CD4-positive, alpha-beta memory T cell (primary cell): ENCODE results near the gene IDS. TPM values are rescaled to one million over a fixed set of nuclear protein-coding genes. Genes with fewer than 3 reads are reported as not detected.
"Not testable (repeated sequence)": the region's sequence is repeated elsewhere in the genome, so short reads cannot be mapped to it uniquely, and the experiment has no call there.

Experiments
- CTCF ChIA-PET: fragments of 350-600 bp; sonication (Branson Sonifier 250); formaldehyde crosslinking; loops from one replicate; lab custom pipeline; 2021; ENCODE audit warnings: inconsistent platforms; ENCODE audit not compliant: partially characterized antibody; lab: Charles Lee
- POLR2A ChIA-PET: fragments of 350-600 bp; sonication (Branson Sonifier 250); formaldehyde crosslinking; loops from one replicate; lab custom pipeline; 2021; ENCODE audit not compliant: partially characterized antibody; lab: Charles Lee
- DNase-seq, 5 donors: peaks; one replicate each; pipeline versions ENCODE4 v3.0.0 to v3.0.0-alpha.2; 2020 to 2022; ENCODE audit warnings: mixed read lengths in 1 of 5
- H3K27ac ChIP-seq: one replicate; pipeline ENCODE4 v1.7.0; 2013; ENCODE audit warnings: low read depth, low read length
- H3K27me3 ChIP-seq: 2 replicates; pipeline ENCODE4 v1.7.0; 2013; ENCODE audit warnings: mild to moderate bottlenecking, low read length, moderate library complexity; ENCODE audit not compliant: insufficient read depth
- H3K36me3 ChIP-seq: 2 replicates; pipeline ENCODE4 v1.7.0; 2013; ENCODE audit warnings: mild to moderate bottlenecking, low read length, moderate library complexity; ENCODE audit not compliant: insufficient read depth
- H3K4me1 ChIP-seq: 2 replicates; pipeline ENCODE4 v1.7.0; 2013; ENCODE audit warnings: mild to moderate bottlenecking, low read length, moderate library complexity; ENCODE audit not compliant: insufficient read depth
- H3K4me3 ChIP-seq, 2 donors: one replicate each; pipeline ENCODE4 v1.7.0; 2013; ENCODE audit warnings: low read length in 2 of 2, mild to moderate bottlenecking in 1 of 2
- H3K9me3 ChIP-seq, 2 donors: one replicate each; pipeline ENCODE4 v1.7.0; 2013; ENCODE audit warnings: low read length in 2 of 2, control low read depth in 1 of 2; ENCODE audit not compliant: control insufficient read depth in 1 of 2
- H3K27ac Mint-ChIP-seq, 7 donors: one replicate each; pipeline ENCODE4 v1.8.0; 2020 to 2021; ENCODE audit warnings: mixed read lengths in 7 of 7, mild to moderate bottlenecking in 6 of 7, inconsistent platforms in 3 of 7, moderate library complexity in 3 of 7
- H3K27me3 Mint-ChIP-seq, 2 donors: one replicate each; pipeline ENCODE4 v1.8.0; 2020 to 2021; ENCODE audit warnings: mixed read lengths in 2 of 2
- H3K36me3 Mint-ChIP-seq, 2 donors: one replicate each; pipeline ENCODE4 v1.8.0; 2020 to 2021; ENCODE audit warnings: mixed read lengths in 2 of 2, inconsistent platforms in 1 of 2, mild to moderate bottlenecking in 1 of 2
- H3K4me1 Mint-ChIP-seq, 4 donors: one replicate each; pipeline ENCODE4 v1.8.0; 2020 to 2021; ENCODE audit warnings: mixed read lengths in 4 of 4, mild to moderate bottlenecking in 1 of 4
- H3K4me3 Mint-ChIP-seq, 8 donors: one replicate each; pipeline ENCODE4 v1.8.0; 2020 to 2021; ENCODE audit warnings: mixed read lengths in 8 of 8, mild to moderate bottlenecking in 7 of 8, moderate library complexity in 6 of 8, inconsistent platforms in 3 of 8
- H3K9me3 Mint-ChIP-seq, 8 donors: one replicate each; pipeline ENCODE4 v1.8.0; 2020 to 2021; ENCODE audit warnings: mixed read lengths in 8 of 8, mild to moderate bottlenecking in 5 of 8, inconsistent platforms in 3 of 8, moderate library complexity in 1 of 8
- intact Hi-C: fragments of 100-400 bp; cut with micrococcal nuclease; formaldehyde crosslinking; loops from one replicate; pipeline ENCODE4 v1.15.1; 2023
- polyA plus RNA-seq, 2 donors: library from polyadenylated mRNA; unstranded; fragments of 300-500 nt; fragmentation: Illumina TruSeq; gene quantifications; one replicate each; pipeline ENCODE4 v1.2.3, GENCODE V29; 2021
- total RNA-seq, 2 experiments: library from RNA; stranded (reverse); gene quantifications; one replicate each; pipeline ENCODE4 v1.2.3, GENCODE V29; 2021

Gene IDS
- total and polyA plus RNA-seq, 4 experiments from 2014 or later: 121 to 196 (median 157) TPM

DNA sequence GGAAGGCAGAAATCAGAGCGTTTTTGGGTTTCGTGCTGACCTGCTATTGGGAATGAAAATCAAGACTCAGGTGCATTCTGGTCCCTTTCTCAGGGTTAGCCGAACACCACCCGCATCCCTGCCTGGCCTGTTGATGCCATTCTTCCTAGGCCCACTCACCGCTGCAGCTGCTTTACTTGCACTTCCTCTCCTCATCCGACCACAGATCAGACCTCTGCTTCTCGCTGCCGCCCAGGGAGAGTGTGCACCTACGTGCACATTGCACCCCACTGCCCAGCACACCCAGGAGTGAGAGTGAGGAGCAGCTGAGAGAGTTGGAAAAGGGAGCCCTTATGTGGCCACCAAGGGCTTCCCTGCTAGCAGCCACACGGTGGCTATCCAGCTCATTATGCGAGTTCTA, 32.4 kb upstream of the IDS start:
- intact Hi-C loops, H3K27me3 Mint-ChIP-seq: not testable (repeated sequence)
- peaks cover 6 to 16% (median 12%) of the 10 kb centered on the region in 4 donors for H3K4me1 Mint-ChIP-seq

DNA sequence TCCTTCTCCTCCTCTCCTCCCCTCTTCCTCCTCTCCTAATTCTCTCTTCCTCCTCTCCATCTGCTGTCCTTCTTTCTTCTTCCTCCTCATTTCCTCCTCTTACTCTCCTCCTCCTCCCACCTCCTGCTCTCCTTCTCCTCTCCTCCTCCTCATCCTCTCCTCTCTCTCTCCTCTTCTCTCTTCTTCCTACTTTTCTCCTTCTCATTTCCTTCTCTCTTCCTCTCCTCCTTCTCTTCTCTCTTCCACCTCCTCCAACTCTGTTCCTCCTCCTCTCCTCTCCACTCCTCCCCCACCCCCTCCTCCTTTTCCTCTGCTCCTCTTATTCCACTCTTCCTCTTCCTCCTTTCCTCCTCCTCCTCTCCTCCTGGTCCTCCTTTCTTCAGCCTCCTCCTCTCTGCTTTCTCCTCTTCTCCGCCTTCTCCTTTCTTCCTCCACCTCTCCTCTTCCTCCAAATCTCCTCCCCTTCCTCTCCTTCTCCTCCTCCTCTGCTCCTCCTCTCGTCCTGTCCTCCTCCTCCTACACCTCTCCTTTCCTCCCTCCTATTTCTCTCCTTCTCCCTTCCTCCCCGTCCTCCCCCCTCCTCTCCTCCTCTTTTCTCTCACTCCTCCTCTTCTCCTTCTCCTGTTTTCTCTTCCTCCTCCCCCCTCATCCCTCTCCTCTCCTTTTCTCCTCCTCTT, 30.0 kb upstream of the IDS start:
- H3K9me3 ChIP-seq, H3K27ac ChIP-seq, H3K9me3 Mint-ChIP-seq, H3K36me3 ChIP-seq, DNase-seq, H3K4me3 ChIP-seq, H3K27me3 ChIP-seq, intact Hi-C loops, H3K36me3 Mint-ChIP-seq, H3K4me3 Mint-ChIP-seq, CTCF ChIA-PET, POLR2A ChIA-PET, H3K4me1 Mint-ChIP-seq, H3K4me1 ChIP-seq, H3K27me3 Mint-ChIP-seq: not testable (repeated sequence)
- peak overlapping the region in 1 of 7 donors; percentile 8 for H3K27ac Mint-ChIP-seq

More for the DNA sequence above, 32.4 kb upstream of the IDS start:
- DNase-seq, H3K36me3 Mint-ChIP-seq, H3K4me3 Mint-ChIP-seq, H3K36me3 ChIP-seq, H3K27ac ChIP-seq, H3K27ac Mint-ChIP-seq, H3K4me3 ChIP-seq, H3K27me3 ChIP-seq, POLR2A ChIA-PET, H3K9me3 ChIP-seq, H3K9me3 Mint-ChIP-seq, CTCF ChIA-PET: not testable (repeated sequence)
- peaks cover 11% of the 10 kb centered on the region for H3K4me1 ChIP-seq

DNA sequence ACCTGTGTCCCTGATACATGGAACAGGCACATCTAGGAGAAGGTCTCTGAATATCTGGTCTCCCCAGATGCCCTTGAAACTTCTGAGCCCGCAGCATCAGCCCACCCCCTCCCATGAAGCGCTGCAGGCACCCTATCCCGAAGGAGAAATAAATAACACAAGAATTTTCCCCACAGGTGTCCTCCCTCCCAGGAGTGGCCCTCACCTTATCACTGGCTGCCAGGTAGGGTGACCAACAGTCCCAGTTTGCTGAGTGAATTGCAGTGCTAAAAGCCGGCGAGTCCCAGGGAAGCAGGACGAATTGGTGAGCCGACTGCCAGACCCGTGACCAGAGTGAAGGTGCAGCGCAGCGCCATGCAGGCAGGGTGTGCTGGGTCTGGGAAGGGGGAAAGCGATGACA, 28.9 kb upstream of the IDS start:
- H3K27me3 ChIP-seq, H3K9me3 ChIP-seq, H3K27me3 Mint-ChIP-seq, H3K4me3 ChIP-seq, intact Hi-C loops, H3K4me1 ChIP-seq, POLR2A ChIA-PET, H3K4me1 Mint-ChIP-seq, H3K36me3 ChIP-seq, H3K27ac ChIP-seq, H3K4me3 Mint-ChIP-seq, H3K36me3 Mint-ChIP-seq, DNase-seq, H3K9me3 Mint-ChIP-seq, H3K27ac Mint-ChIP-seq, CTCF ChIA-PET: not testable (repeated sequence)

DNA sequence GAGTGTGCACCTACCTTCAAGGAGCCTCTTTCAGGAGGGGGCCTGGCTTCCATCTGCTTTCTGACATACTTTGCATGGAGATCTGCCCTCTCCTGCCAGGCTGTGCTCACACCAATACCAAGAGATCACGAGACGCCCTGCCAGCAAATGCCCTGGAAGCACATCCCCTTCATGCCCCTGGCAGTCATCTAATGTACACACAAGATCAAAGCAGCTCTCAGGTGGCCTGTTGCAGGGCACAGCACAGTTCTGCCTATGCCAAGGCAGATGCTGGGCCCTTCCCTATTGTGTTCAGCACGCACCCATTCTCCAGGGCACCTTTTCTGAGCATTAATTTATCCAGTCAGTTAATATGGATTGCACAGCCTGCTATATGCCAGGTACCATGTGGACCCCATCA, 27.8 kb upstream of the IDS start:
- H3K4me3 Mint-ChIP-seq, H3K4me1 ChIP-seq, POLR2A ChIA-PET, H3K27me3 Mint-ChIP-seq, CTCF ChIA-PET, H3K9me3 Mint-ChIP-seq, intact Hi-C loops, DNase-seq, H3K4me1 Mint-ChIP-seq, H3K9me3 ChIP-seq, H3K27me3 ChIP-seq, H3K4me3 ChIP-seq, H3K27ac ChIP-seq, H3K36me3 Mint-ChIP-seq, H3K36me3 ChIP-seq: not testable (repeated sequence)
- peak overlapping the region in 1 of 7 donors; percentile 68 for H3K27ac Mint-ChIP-seq

DNA sequence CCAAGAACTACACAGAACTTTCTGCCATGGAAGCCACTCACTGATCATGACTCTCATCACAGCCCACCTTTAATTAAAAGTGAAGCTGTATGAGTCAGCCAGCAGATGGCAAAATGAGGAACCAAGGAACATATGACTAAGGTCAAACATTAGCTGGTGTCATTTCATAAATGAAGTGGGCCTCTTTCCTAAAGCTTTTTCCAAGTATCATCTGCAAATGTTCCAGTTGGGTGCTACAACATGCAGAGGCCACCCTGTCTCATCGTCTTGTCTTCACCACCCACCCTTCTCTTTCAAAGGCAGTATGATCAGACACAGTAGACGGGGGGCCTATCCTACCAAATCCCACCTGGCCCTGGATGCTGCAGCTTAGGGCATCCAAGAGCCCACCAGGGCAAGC, 26.5 kb upstream of the IDS start:
- no peak overlapping the region for H3K4me3 ChIP-seq
- no peak overlapping the region for H3K27ac ChIP-seq
- no peaks in the 10 kb centered on the region for H3K36me3 ChIP-seq
- intact Hi-C loops: no loop called here
- Mint-ChIP-seq H3K36me3 (peaks cover 0 to 4% of the 10 kb centered on the region in 2 donors), H3K4me1 (peaks cover 5 to 7% (median 6%) of the 10 kb centered on the region in 4 donors), H3K9me3 (no peaks in the 10 kb centered on the region), H3K27ac (no peak overlapping the region), H3K27me3 (no peaks in the 10 kb centered on the region), H3K4me3 (no peak overlapping the region)
- H3K4me1 ChIP-seq: peaks cover 4% of the 10 kb centered on the region
- ChIA-PET POLR2A (interaction anchor here (11.7 kb wide), 1 partner anchor 27 kb away, joined by 112 read pairs; the partner anchor contains the start of gene IDS), CTCF (interaction anchor here (4.8 kb wide), 1 partner anchor 20 kb away, joined by 33 read pairs; no protein-coding TSS in a partner anchor)
- DNase-seq: no peak
- no peaks in the 10 kb centered on the region for H3K9me3 ChIP-seq
- H3K27me3 ChIP-seq: no peaks in the 10 kb centered on the region

DNA sequence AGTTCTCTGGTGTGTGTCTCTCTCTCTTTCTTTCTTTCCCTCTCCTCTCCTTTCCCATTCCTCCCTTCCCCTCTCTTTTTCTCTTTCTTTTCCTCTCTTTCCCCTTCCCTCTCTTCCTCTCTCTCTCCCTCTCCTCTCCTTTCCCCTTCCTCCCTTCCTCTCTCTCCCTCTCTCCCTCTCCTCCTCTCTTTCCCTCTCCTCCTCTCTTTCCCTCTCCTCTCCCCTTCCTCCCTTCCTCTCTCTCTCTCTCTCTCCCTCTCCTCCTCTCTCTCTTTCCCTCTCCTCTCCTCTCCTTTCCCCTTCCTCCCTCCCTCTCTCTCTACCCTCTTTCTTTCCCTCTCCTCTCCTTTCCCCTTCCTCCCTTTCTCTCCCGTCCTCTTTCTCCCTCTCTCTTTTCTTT, 23.3 kb upstream of the IDS start:
- POLR2A ChIA-PET: interaction anchor here (2.2 to 11.7 kb wide), 2 partner anchors 12 to 24 kb away, joined by 26 to 112 read pairs; partner anchors contain the start of genes EOLA1 and IDS
- peaks cover 25% of the 10 kb centered on the region for H3K4me1 ChIP-seq
- Mint-ChIP-seq H3K36me3 (peaks cover 0 to 4% of the 10 kb centered on the region in 2 donors), H3K27ac (peak overlapping the region in 3 of 7 donors; percentile 22 to 74 (median 29)), H3K4me3 (no peak overlapping the region), H3K9me3 (no peaks in the 10 kb centered on the region), H3K27me3 (no peaks in the 10 kb centered on the region), H3K4me1 (peaks cover 5 to 28% (median 10%) of the 10 kb centered on the region in 4 donors)
- H3K27me3 ChIP-seq: no peaks in the 10 kb centered on the region
- CTCF ChIA-PET: interaction anchor here (1.0 to 6.5 kb wide), 4 partner anchors 12 to 412 kb away, joined by 3 to 56 read pairs (median 18); partner anchors contain the start of gene EOLA1
- DNase-seq: no peak
- H3K4me3 ChIP-seq: no peak overlapping the region
- H3K9me3 ChIP-seq: no peaks in the 10 kb centered on the region
- H3K36me3 ChIP-seq: no peaks in the 10 kb centered on the region
- H3K27ac ChIP-seq: no peak overlapping the region
- intact Hi-C loops: no loop called here

DNA sequence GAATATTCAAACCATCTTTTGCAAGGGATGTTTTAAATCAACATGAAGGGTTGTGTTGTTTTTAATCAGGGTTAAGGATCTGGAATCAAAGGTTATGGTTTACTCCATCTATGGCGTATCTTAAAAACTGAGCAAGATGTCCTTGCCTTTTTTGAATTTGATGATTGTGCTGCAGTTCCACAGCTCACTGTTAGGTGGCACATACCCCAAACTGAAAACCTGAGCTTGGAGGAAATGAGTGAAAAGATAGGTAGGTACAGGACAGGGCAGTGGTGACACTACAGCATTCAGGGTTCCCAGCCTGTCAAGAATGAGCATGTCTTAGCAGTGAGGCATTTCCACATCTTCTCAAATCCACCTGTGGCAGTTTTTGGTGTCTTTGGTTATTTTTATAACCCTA, 22.6 kb upstream of the IDS start:
- Mint-ChIP-seq H3K9me3 (no peaks in the 10 kb centered on the region), H3K36me3 (peaks cover 0 to 4% of the 10 kb centered on the region in 2 donors), H3K27me3 (no peaks in the 10 kb centered on the region), H3K4me1 (peaks cover 5 to 33% (median 13%) of the 10 kb centered on the region in 4 donors), H3K4me3 (peak overlapping the region in 3 of 8 donors; percentile 13 to 57 (median 33)), H3K27ac (peak overlapping the region; percentile 66 to 92 (median 89))
- Histone ChIP-seq H3K36me3 (no peaks in the 10 kb centered on the region), H3K4me3 (no peak overlapping the region), H3K9me3 (no peaks in the 10 kb centered on the region), H3K4me1 (peaks cover 31% of the 10 kb centered on the region), H3K27ac (no peak overlapping the region), H3K27me3 (no peaks in the 10 kb centered on the region)
- intact Hi-C loops: loop anchor here (1.0 kb wide), 2 partner anchors 15 to 22 kb away; partner anchors contain the start of gene IDS
- CTCF ChIA-PET: interaction anchor here (1.0 to 6.5 kb wide), 4 partner anchors 12 to 412 kb away, joined by 3 to 56 read pairs (median 18); partner anchors contain the start of gene EOLA1
- DNase-seq: peak; percentile 54 to 61 (median 57)
- POLR2A ChIA-PET: interaction anchor here (2.2 to 11.7 kb wide), 2 partner anchors 12 to 24 kb away, joined by 26 to 112 read pairs; partner anchors contain the start of genes EOLA1 and IDS
